IMR-90 (cell line): Measurements from ENCODE around the gene TMEM240.
"Not testable (repeated sequence)": the region's sequence is repeated elsewhere in the genome, so short reads cannot be mapped to it uniquely, and the experiment has no call there.

Experiments used
- CHD1 ChIP-seq: IDR thresholded peaks from 2 replicates; pipeline ENCODE4 v1.6.1; 2012; ENCODE audit warnings: low read depth, low read length, improper control_type of control experiment
- MAFK ChIP-seq: IDR thresholded peaks from 2 replicates; pipeline ENCODE4 v1.6.1; 2012; ENCODE audit warnings: low read depth, low read length, improper control_type of control experiment
- MAZ ChIP-seq: IDR thresholded peaks from 2 replicates; pipeline ENCODE4 v1.6.1; 2012; ENCODE audit warnings: low read depth, mild to moderate bottlenecking, low read length, improper control_type of control experiment, moderate library complexity, borderline replicate concordance
- MXI1 ChIP-seq: IDR thresholded peaks from 2 replicates; pipeline ENCODE4 v1.6.1; 2012; ENCODE audit warnings: low read depth, mild to moderate bottlenecking, low read length, moderate library complexity, borderline replicate concordance
- POLR2A ChIP-seq: IDR thresholded peaks from 2 replicates; pipeline ENCODE4 v1.6.1; 2012; ENCODE audit warnings: mild to moderate bottlenecking, low read depth, low read length
- RAD21 ChIP-seq: IDR thresholded peaks from 2 replicates; pipeline ENCODE4 v1.6.1; 2012; ENCODE audit warnings: low read length, improper control_type of control experiment
- RCOR1 ChIP-seq: IDR thresholded peaks from 2 replicates; pipeline ENCODE4 v1.6.1; 2012; ENCODE audit warnings: mild to moderate bottlenecking, low read length, improper control_type of control experiment; ENCODE audit not compliant: insufficient replicate concordance
- SMC3 ChIP-seq: fragments of 150-350 bp; IDR thresholded peaks from 2 replicates; pipeline ENCODE4 v1.6.1; 2016; ENCODE audit warnings: low read depth, mild to moderate bottlenecking, antibody characterized with exemption, low read length, moderate library complexity
- TF ChIP-seq, protein P1 (sequence below): conservative IDR thresholded peaks from 2 replicates; pipeline ENCODE4 v1.5.1; 2012; ENCODE audit warnings: mild to moderate bottlenecking, low read depth, low read length, improper control_type of control experiment

DNA sequence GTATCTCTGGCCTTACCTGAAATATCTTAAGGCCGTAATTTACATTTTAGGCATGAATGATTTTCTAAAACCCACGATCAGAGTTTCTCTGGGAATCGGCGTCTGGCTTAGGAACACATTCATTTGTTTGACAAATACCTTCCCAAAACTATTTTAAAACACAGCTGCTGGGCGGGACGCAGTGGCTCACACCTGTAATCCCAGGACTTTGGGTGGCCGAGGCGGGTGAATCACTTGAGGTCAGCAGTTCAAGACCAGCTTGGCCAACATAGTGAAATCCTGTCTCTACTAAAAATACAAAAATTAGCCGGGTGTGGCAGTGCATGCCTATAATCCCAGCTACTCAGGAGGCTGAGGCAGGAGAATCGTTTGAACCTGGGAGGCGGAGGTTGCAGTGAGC is 16.5 kb upstream of the TMEM240 start:
- not testable (repeated sequence) for TF ChIP-seq POLR2A, SMC3, RCOR1, MXI1, MAZ, RAD21, MAFK, CHD1
- TF ChIP-seq, protein P1, sequence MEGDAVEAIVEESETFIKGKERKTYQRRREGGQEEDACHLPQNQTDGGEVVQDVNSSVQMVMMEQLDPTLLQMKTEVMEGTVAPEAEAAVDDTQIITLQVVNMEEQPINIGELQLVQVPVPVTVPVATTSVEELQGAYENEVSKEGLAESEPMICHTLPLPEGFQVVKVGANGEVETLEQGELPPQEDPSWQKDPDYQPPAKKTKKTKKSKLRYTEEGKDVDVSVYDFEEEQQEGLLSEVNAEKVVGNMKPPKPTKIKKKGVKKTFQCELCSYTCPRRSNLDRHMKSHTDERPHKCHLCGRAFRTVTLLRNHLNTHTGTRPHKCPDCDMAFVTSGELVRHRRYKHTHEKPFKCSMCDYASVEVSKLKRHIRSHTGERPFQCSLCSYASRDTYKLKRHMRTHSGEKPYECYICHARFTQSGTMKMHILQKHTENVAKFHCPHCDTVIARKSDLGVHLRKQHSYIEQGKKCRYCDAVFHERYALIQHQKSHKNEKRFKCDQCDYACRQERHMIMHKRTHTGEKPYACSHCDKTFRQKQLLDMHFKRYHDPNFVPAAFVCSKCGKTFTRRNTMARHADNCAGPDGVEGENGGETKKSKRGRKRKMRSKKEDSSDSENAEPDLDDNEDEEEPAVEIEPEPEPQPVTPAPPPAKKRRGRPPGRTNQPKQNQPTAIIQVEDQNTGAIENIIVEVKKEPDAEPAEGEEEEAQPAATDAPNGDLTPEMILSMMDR = not testable (repeated sequence)
